HepG2 (cell line): Measurements from ENCODE around the gene DOCK3. TPM values are rescaled to one million over a fixed set of nuclear protein-coding genes. Genes with fewer than 3 reads are reported as not detected.

ENCODE experiments used
- BCL6 ChIP-seq: IDR thresholded peaks from 2 replicates; pipeline ENCODE4 v1.6.1; 2016; ENCODE audit warnings: missing genetic modification reagents, missing compliant biosample characterization
- BRD4 ChIP-seq: sonication (generic); formaldehyde crosslinking; IDR thresholded peaks from 2 replicates; pipeline ENCODE4 v1.4.0; 2020; ENCODE audit warnings: missing genetic modification reagents
- CSRNP2 ChIP-seq: sonication (generic); formaldehyde crosslinking; conservative IDR thresholded peaks from 2 replicates; pipeline ENCODE4 v1.8.0; 2022; ENCODE audit warnings: low read depth, missing genetic modification reagents
- ESRRA ChIP-seq: sonication (generic); formaldehyde crosslinking; IDR thresholded peaks from 2 replicates; pipeline ENCODE4 v1.5.1; 2020; ENCODE audit warnings: mild to moderate bottlenecking, low read depth, missing genetic modification reagents
- HNRNPUL1 ChIP-seq: fragments of 200-400 bp; formaldehyde crosslinking; IDR thresholded peaks from 2 replicates; pipeline ENCODE4 v1.6.1; 2017; ENCODE audit warnings: low read depth, mild to moderate bottlenecking, low read length, moderate library complexity
- HOXA9 ChIP-seq: sonication (generic); formaldehyde crosslinking; IDR thresholded peaks from 2 replicates; pipeline ENCODE4 v1.8.1; 2022; ENCODE audit warnings: missing genetic modification reagents, mild to moderate bottlenecking, moderate library complexity, borderline replicate concordance
- IRF9 ChIP-seq: sonication (generic); formaldehyde crosslinking; IDR thresholded peaks from 2 replicates; pipeline ENCODE4 v1.8.0; 2022; ENCODE audit warnings: missing genetic modification reagents, mild to moderate bottlenecking, borderline replicate concordance
- NKX3-1 ChIP-seq: sonication (generic); formaldehyde crosslinking; IDR thresholded peaks from 2 replicates; pipeline ENCODE4 v1.5.0; 2020; ENCODE audit warnings: missing genetic modification reagents
- PAF1 ChIP-seq: IDR thresholded peaks from 2 replicates; pipeline ENCODE4 v1.6.1; 2016; ENCODE audit warnings: missing genetic modification reagents, missing compliant biosample characterization
- POGZ ChIP-seq: sonication (generic); formaldehyde crosslinking; IDR thresholded peaks from 2 replicates; pipeline ENCODE4 v1.4.0; 2020; ENCODE audit warnings: mild to moderate bottlenecking, missing genetic modification reagents
- RAD21 ChIP-seq: fragments of 450-650 bp; formaldehyde crosslinking; IDR thresholded peaks from 2 replicates; pipeline ENCODE4 v1.5.0; 2020; ENCODE audit warnings: mild to moderate bottlenecking
- SNRNP70 ChIP-seq: fragments of 200-400 bp; formaldehyde crosslinking; IDR thresholded peaks from 2 replicates; pipeline ENCODE4 v1.6.1; 2017; ENCODE audit warnings: mild to moderate bottlenecking, low read depth, low read length, moderate library complexity
- SP4 ChIP-seq: sonication (generic); formaldehyde crosslinking; IDR thresholded peaks from 2 replicates; pipeline ENCODE4 v1.8.1; 2023; ENCODE audit warnings: mild to moderate bottlenecking, missing genetic modification reagents
- YEATS4 ChIP-seq: sonication (generic); formaldehyde crosslinking; IDR thresholded peaks from 2 replicates; pipeline ENCODE4 v1.4.0; 2020; ENCODE audit warnings: missing genetic modification reagents, borderline replicate concordance
- ZBTB14 ChIP-seq: sonication (generic); formaldehyde crosslinking; IDR thresholded peaks from 2 replicates; pipeline ENCODE4 v1.4.0; 2020; ENCODE audit warnings: missing genetic modification reagents
- ZFAT ChIP-seq: sonication (generic); formaldehyde crosslinking; conservative IDR thresholded peaks from 2 replicates; pipeline ENCODE4 v1.8.1; 2023; ENCODE audit warnings: missing genetic modification reagents, inconsistent platforms
- ZFYVE20 ChIP-seq: sonication (generic); formaldehyde crosslinking; IDR thresholded peaks from 2 replicates; pipeline ENCODE4 v1.8.0; 2023; ENCODE audit warnings: low read depth, mild to moderate bottlenecking, moderate library complexity, missing genetic modification reagents, borderline replicate concordance
- ZIK1 ChIP-seq: sonication (generic); formaldehyde crosslinking; IDR thresholded peaks from 2 replicates; pipeline ENCODE4 v1.5.0; 2020; ENCODE audit warnings: mild to moderate bottlenecking, low read depth, missing genetic modification reagents, borderline replicate concordance
- ZKSCAN5 ChIP-seq: sonication (generic); formaldehyde crosslinking; IDR thresholded peaks from 2 replicates; pipeline ENCODE4 v1.5.1; 2020; ENCODE audit warnings: mild to moderate bottlenecking, missing genetic modification reagents
- ZNF556 ChIP-seq: sonication (generic); formaldehyde crosslinking; IDR thresholded peaks from 2 replicates; pipeline ENCODE4 v1.4.0; 2020; ENCODE audit warnings: mild to moderate bottlenecking, missing genetic modification reagents, borderline replicate concordance
- ZNF605 ChIP-seq: sonication (generic); formaldehyde crosslinking; IDR thresholded peaks from 2 replicates; pipeline ENCODE4 v1.8.0; 2022; ENCODE audit warnings: mild to moderate bottlenecking, missing genetic modification reagents
- ZNF768 ChIP-seq: sonication (generic); formaldehyde crosslinking; IDR thresholded peaks from 2 replicates; pipeline ENCODE4 v1.4.0; 2020; ENCODE audit warnings: missing genetic modification reagents
- ZXDC ChIP-seq: sonication (generic); formaldehyde crosslinking; IDR thresholded peaks from 2 replicates; pipeline ENCODE4 v1.5.0; 2020; ENCODE audit warnings: mild to moderate bottlenecking, missing genetic modification reagents
- polyA plus RNA-seq, 8 experiments: library from polyadenylated mRNA; depleted of rRNA in 3 of 8; stranded (reverse) in 7 of 8; unstranded in 1 of 8; fragments of >200 nt; fragmentation: Illumina TruSeq in 4 of 8; extraction: Trizol in 4 of 8; gene quantifications; 2 replicates each; pipeline versions ENCODE4 v1.2.1 to v1.2.3, GENCODE V29; 2011 to 2016; ENCODE audit warnings: low read depth in 4 of 8, missing spikeins in 1 of 8, mixed read lengths in 1 of 8; ENCODE audit not compliant: insufficient read depth in 1 of 8
- total RNA-seq, 5 experiments: library from RNA; depleted of rRNA; stranded (reverse); fragments of >200 nt; fragmentation: Illumina TruSeq; extraction: Trizol; gene quantifications; 2 replicates each; pipeline ENCODE4 v1.2.3, GENCODE V29; 2016; ENCODE audit warnings: low read depth in 1 of 5

Gene DOCK3
- total and polyA plus RNA-seq, 2 of the 13 experiments (the other 11 are each of a cell fraction or from before 2014, with no cell fraction given) = not detected

DNA sequence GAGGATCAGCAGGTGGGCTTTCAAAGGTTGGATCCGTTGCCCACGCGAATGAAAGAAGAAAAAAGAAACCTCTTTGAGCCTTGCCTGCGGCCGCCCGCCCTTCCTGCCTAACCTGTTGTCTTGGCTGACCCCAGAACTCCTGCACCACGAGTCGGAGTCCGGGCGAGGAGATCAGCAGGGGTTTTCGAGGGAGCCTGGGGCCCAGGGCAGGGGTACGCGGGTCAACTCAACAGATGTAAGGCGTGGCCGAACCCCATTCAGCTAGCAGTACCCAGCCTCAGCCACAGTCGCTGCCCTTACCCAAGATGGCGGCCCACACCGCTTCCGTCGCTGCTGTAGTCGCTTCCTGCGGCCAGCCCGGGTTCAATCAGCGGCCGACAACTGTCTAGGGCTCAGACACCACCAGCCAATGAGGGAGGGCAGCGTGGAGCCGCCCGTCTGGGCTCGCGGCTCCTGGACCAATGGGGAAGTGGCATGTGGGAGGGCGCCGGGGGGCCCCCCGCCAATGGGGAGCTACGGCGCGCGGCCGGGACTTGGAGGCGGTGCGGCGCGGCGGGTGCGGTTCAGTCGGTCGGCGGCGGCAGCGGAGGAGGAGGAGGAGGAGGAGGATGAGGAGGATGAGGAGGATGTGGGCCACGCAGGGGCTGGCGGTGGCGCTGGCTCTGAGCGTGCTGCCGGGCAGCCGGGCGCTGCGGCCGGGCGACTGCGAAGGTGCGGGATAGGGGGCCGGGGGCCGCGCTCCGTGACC is 710.2 kb downstream of the DOCK3 start, which contains the start of gene MANF (continued):
- TF ChIP-seq ZXDC (CRISPR knock-in tag) (peak; percentile 14; the same call in 1 of the 2 replicates), SP4 (peak; percentile 85), ESRRA (CRISPR knock-in tag) (0 out of 2 replicates have a peak, but pooled peaks have one; percentile 11), ZNF768 (CRISPR knock-in tag) (no peak; the same call in 1 of the 2 replicates), POGZ (CRISPR knock-in tag) (peak; percentile 85), PAF1 (CRISPR knock-in tag) (no peak), BRD4 (CRISPR knock-in tag) (peak; percentile 96), CSRNP2 (CRISPR knock-in tag) (no peak), ZFYVE20 (CRISPR knock-in tag) (peak; percentile 79; the same call in 1 of the 2 replicates), YEATS4 (CRISPR knock-in tag) (peak; percentile 94), ZIK1 (CRISPR knock-in tag) (peak; percentile 70), NKX3-1 (CRISPR knock-in tag) (0 out of 2 replicates have a peak, but pooled peaks have one; percentile 71), HOXA9 (CRISPR knock-in tag) (no peak), BCL6 (peak; percentile 53; the same call in 1 of the 2 replicates), ZBTB14 (CRISPR knock-in tag) (0 out of 2 replicates have a peak, but pooled peaks have one; percentile 34), ZKSCAN5 (CRISPR knock-in tag) (no peak), ZNF605 (CRISPR knock-in tag) (0 out of 2 replicates have a peak, but pooled peaks have one; percentile 45), ZFAT (CRISPR knock-in tag) (0 out of 2 replicates have a peak, but pooled peaks have one; percentile 62), ZNF556 (no peak; the same call in 1 of the 2 replicates), SNRNP70 (no peak), RAD21 (CRISPR knock-in tag) (peak; percentile 25; the same call in 1 of the 2 replicates), IRF9 (CRISPR knock-in tag) (0 out of 2 replicates have a peak, but pooled peaks have one; percentile 28), HNRNPUL1 (no peak)
